Gastroesophageal sphincter (tissue), 4 donors: ENCODE measurements around the gene MS4A13. TPM values are rescaled to one million over a fixed set of nuclear protein-coding genes. Genes with fewer than 3 reads are reported as not detected.

Experiments
- ATAC-seq: fragments of 150-250 bp; one replicate; pipeline ENCODE4 v1.9.1; 2016; ENCODE audit warnings: mild to moderate bottlenecking, moderate library complexity
- H3K27ac ChIP-seq, 4 donors: fragments of 200-600 bp; sonication (generic) in 3 of 4; 1 replicate in 3 of 4; 2 replicates in 1 of 4; pipeline ENCODE4 v1.5.1; 2016 to 2019
- H3K27me3 ChIP-seq: fragments of 200-600 bp; sonication (generic); one replicate; pipeline ENCODE4 v1.5.1; 2019
- H3K36me3 ChIP-seq, 2 donors: fragments of 200-600 bp; sonication (generic); one replicate each; pipeline ENCODE4 v1.5.1; 2019; ENCODE audit warnings: control low read depth in 1 of 2
- H3K4me1 ChIP-seq, 3 donors: fragments of 200-600 bp; sonication (generic); 1 replicate in 2 of 3; 2 replicates in 1 of 3; pipeline ENCODE4 v1.5.1; 2016 to 2019; ENCODE audit warnings: control low read depth in 2 of 3
- H3K4me3 ChIP-seq, 2 donors: fragments of 200-600 bp; sonication (generic); one replicate each; pipeline ENCODE4 v1.5.1; 2019; ENCODE audit warnings: mild to moderate bottlenecking in 1 of 2, moderate library complexity in 1 of 2
- H3K9me3 ChIP-seq, 3 donors: fragments of 200-600 bp; sonication (generic); one replicate each; pipeline ENCODE4 v1.5.1; 2017 to 2019; ENCODE audit warnings: control low read depth in 2 of 3
- CTCF ChIP-seq, 4 experiments: fragments of 200-600 bp in 2 of 4; fragments of 450-650 bp in 2 of 4; sonication (generic) in 1 of 4; IDR thresholded peaks; one replicate each; pipeline ENCODE4 v1.5.1; 2017 to 2019; ENCODE audit warnings: antibody characterized with exemption in 4 of 4, mild to moderate bottlenecking in 2 of 4, moderate library complexity in 2 of 4
- EP300 ChIP-seq: sonication (generic); formaldehyde crosslinking; IDR thresholded peaks from one replicate; pipeline ENCODE4 v1.6.1; 2017; ENCODE audit warnings: antibody characterized with exemption, mild to moderate bottlenecking
- POLR2A ChIP-seq, 2 donors: fragments of 450-650 bp; IDR thresholded peaks; one replicate each; pipeline ENCODE4 v1.6.1; 2017; ENCODE audit warnings: antibody characterized with exemption in 2 of 2, mild to moderate bottlenecking in 2 of 2, moderate library complexity in 1 of 2
- POLR2AphosphoS5 ChIP-seq: sonication (generic); formaldehyde crosslinking; IDR thresholded peaks from one replicate; pipeline ENCODE4 v1.6.1; 2017; ENCODE audit warnings: antibody characterized with exemption
- WGBS, 2 donors: methylation state at CpG; one replicate each; pipeline ENCODE4 v1.1.5; 2018; ENCODE audit warnings: low coverage in 1 of 2; 5-methylcytosine and 5-hydroxymethylcytosine counted together
- total RNA-seq, 4 donors: library from RNA; depleted of rRNA; stranded (reverse); fragments of >200 nt; gene quantifications; one replicate each; pipeline ENCODE4 v1.1.0, GENCODE V29; 2016

Gene MS4A13, protein sequence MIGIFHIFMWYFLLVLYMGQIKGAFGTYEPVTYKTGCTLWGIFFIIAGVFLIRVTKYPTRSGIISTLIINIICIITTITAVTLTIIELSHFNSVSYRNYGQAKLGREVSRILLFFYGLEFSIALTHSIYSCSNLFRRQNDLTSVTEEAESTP
- not detected for total RNA-seq

DNA sequence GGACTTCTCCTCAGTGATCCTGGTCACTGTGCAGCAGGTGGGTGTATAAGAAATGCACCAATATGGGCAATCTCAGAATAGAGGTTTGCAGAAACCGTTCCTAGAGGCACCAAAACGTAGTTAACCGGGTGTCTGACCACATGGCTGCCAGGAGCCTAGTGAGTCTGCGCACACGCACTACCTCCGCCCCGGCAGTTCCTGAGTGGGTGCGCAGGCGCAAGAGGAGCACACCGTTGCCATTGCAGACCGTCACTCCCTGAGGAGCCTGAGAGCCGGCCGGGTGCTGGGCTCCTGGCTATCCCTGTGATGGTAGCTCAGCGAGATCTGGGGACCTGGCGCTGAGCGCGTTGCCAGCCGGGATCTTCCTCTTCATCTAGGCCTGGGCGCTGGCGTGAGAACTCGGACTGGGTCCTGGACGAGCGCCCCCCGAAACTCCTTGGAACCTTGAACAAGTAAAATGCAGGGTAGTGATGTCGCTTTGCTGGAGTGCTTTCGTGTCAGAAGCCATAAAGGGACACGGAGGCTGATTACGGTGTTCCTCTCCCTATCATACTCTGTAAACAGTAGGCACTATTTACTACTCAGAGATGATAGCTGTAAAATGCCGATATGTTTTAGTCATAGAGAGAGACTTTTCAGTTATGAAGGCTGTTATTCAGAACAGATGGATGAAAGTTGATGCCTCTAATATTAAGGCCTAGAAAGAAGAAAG lies at the start of gene MS4A13:
TSS of gene MS4A13 (plus strand) at position 249 of the 712 bp plus-strand sequence. CDS start 2,692 bp downstream, outside the sequence.
- no peak within 1 kb of the TSS for H3K27ac ChIP-seq
- TF ChIP-seq EP300 (no peak), POLR2A (IDR thresholded peaks at IDR 0.05) (no peak), CTCF (IDR thresholded peaks at IDR 0.05) (no peak), POLR2AphosphoS5 (no peak)

DNA sequence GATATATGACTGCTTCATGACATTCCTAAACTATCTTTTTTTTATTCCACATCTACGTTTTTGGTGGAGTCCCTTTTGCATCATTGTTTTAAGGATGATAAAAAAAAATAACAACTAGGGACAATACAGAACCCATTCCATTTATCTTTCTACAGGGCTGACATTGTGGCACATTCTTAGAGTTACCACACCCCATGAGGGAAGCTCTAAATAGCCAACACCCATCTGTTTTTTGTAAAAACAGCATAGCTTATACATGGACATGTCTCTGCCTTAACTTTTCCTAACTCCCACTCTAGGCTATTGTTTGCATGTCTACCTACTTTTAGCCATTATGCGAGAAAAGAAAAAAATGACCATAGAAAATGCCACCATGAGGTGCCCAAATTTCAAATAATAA lies 46.4 kb upstream of the MS4A13 start:
- no peaks in the 10 kb centered on the region for H3K36me3 ChIP-seq
- TF ChIP-seq EP300 (no peak), POLR2A (IDR thresholded peaks at IDR 0.05) (no peak), POLR2AphosphoS5 (no peak), CTCF (IDR thresholded peaks at IDR 0.05) (no peak)
- no peaks in the 10 kb centered on the region for H3K9me3 ChIP-seq
- H3K4me3 ChIP-seq = no peak overlapping the region
- 49 to 64% methylated on average over 2 of the region's 2 CpGs for WGBS, 2 donors
- H3K27ac ChIP-seq = no peak overlapping the region
- no peaks in the 10 kb centered on the region for H3K4me1 ChIP-seq
- ATAC-seq = no peak
- H3K27me3 ChIP-seq = no peaks in the 10 kb centered on the region

More for the DNA sequence above, at the start of gene MS4A13:
- WGBS, 2 donors = 93 to 98% methylated on average over 5 to 9 of the region's 29 CpGs
- Histone ChIP-seq H3K9me3 (peaks cover 0 to 3% (median 0%) of the 10 kb centered on the region in 3 donors), H3K4me3 (no peak within 1 kb of the TSS), H3K27me3 (no peaks in the 10 kb centered on the region), H3K36me3 (no peaks in the 10 kb centered on the region), H3K4me1 (no peaks in the 10 kb centered on the region)
- ATAC-seq = no peak

DNA sequence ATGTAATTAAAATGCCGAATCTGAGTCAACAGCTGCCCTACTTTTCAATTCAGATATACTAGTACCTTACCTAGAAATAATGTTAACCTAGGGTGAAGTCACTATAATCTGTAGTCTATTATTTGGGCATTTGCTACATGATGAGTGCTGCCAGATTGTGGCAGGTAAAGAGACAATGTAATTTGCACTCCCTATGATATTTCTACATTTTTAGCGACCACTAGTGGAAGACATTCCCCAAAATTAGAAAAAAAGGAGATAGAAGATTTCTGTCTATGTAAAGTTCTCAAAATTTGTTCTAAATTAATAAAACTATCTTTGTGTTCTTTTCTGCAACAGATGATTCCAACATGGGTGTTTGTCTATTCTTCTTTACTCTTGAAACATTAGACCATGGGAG lies 45.5 kb upstream of the MS4A13 start:
- no peak for TF ChIP-seq EP300
- TF ChIP-seq CTCF (IDR thresholded peaks at IDR 0.05) = no peak
- no peak for TF ChIP-seq POLR2A (IDR thresholded peaks at IDR 0.05)
- no peak for TF ChIP-seq POLR2AphosphoS5
- Histone ChIP-seq H3K4me3 (no peak overlapping the region), H3K4me1 (no peaks in the 10 kb centered on the region), H3K27me3 (no peaks in the 10 kb centered on the region), H3K36me3 (no peaks in the 10 kb centered on the region), H3K27ac (no peak overlapping the region), H3K9me3 (no peaks in the 10 kb centered on the region)
- ATAC-seq = no peak
- 64 to 67% methylated on average over 2 of the region's 2 CpGs for WGBS, 2 donors

- TF ChIP-seq EP300 (no peak), POLR2AphosphoS5 (no peak), POLR2A (IDR thresholded peaks at IDR 0.05) (no peak), CTCF (IDR thresholded peaks at IDR 0.05) (no peak)
- H3K4me1 ChIP-seq = no peaks in the 10 kb centered on the region
- H3K9me3 ChIP-seq = no peaks in the 10 kb centered on the region
- no peaks in the 10 kb centered on the region for H3K27me3 ChIP-seq
- no peak overlapping the region for H3K4me3 ChIP-seq
- H3K36me3 ChIP-seq = no peaks in the 10 kb centered on the region
- no peak overlapping the region for H3K27ac ChIP-seq
- no peak for ATAC-seq
- WGBS, 2 donors = 56 to 66% methylated on average over 5 to 6 of the region's 6 CpGs
These were observed 38.2 kb upstream of the MS4A13 start for GRCh38 chr11:60477035-60477445.

DNA sequence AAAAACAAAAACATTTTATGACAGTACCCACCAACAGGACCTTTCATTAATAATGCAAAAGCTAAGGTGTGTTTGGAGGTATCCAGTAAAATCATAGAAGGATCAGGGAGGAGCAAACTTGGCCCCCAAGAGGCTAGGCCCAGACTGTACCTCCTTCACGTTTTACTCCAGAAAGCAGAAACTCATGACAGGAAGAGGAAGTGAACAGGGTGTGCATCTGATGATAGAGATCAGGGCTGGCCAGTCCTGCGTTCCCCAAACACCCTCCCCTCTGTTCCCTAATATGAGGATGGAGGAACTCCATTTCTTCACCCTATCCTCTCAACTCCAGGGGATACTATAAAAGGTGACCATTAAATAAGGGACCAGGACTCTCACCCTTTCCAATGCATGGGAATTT lies 32.8 kb upstream of the MS4A13 start:
- Histone ChIP-seq H3K27me3 (no peaks in the 10 kb centered on the region), H3K27ac (no peak overlapping the region), H3K9me3 (no peaks in the 10 kb centered on the region), H3K4me1 (no peaks in the 10 kb centered on the region), H3K4me3 (no peak overlapping the region), H3K36me3 (no peaks in the 10 kb centered on the region)
- WGBS, 2 donors = 25 to 29% methylated on average over 1 to 2 of the region's 2 CpGs
- TF ChIP-seq CTCF (IDR thresholded peaks at IDR 0.05) (no peak), POLR2A (IDR thresholded peaks at IDR 0.05) (no peak), EP300 (no peak), POLR2AphosphoS5 (no peak)
- no peak for ATAC-seq
